Endothelial cell of umbilical vein (primary cell): ENCODE measurements around the gene SARNP. TPM values are rescaled to one million over a fixed set of nuclear protein-coding genes. Genes with fewer than 3 reads are reported as not detected.

Source experiments
- BruUV-seq: library from RNA; stranded (reverse); fragments of 400-500 nt; replicated peaks from 2 replicates; lab custom pipeline; 2021; lab: Mats Ljungman, UMichigan
- CTCF ChIA-PET: fragments of 300-600, 350-600 bp; sonication (Branson Sonifier 250); formaldehyde crosslinking; loops from one replicate; lab custom pipeline; 2021; ENCODE audit warnings: antibody characterized with exemption, inconsistent platforms; lab: Charles Lee
- POLR2A ChIA-PET: fragments of 300-600, 350-600 bp; sonication (Branson Sonifier 250); formaldehyde crosslinking; loops from one replicate; lab custom pipeline; 2021; ENCODE audit warnings: antibody characterized with exemption, inconsistent platforms; lab: Charles Lee
- DNase-seq: peaks from one replicate; pipeline ENCODE4 v3.0.0-alpha.2; 2011; ENCODE audit warnings: low read depth, low spot score
- FAIRE-seq: peaks from 2 replicates; lab custom pipeline; 2011; peaks lifted over from hg19 to GRCh38; lab: Jason Lieb, UNC
- H2AFZ ChIP-seq: 2 replicates; pipeline ENCODE4 v1.6.0; 2012; ENCODE audit warnings: low read depth, low read length, control low read depth, inconsistent platforms
- H3K27ac ChIP-seq: 2 replicates; pipeline ENCODE4 v1.5.1; 2011; ENCODE audit warnings: low read depth, mild to moderate bottlenecking, control low read depth, low read length, moderate library complexity; ENCODE audit not compliant: insufficient read depth
- H3K27me3 ChIP-seq, 2 experiments: 2 replicates each; pipeline versions ENCODE4 v1.6.0 to v1.6.1; 2011; ENCODE audit warnings: low read length in 2 of 2, mixed read lengths in 1 of 2; ENCODE audit not compliant: control insufficient read depth in 2 of 2, insufficient read depth in 2 of 2
- H3K36me3 ChIP-seq, 2 experiments: 2 replicates in 1 of 2; 3 replicates in 1 of 2; pipeline ENCODE4 v1.5.1; 2011; ENCODE audit warnings: low read length in 2 of 2, mild to moderate bottlenecking in 1 of 2, moderate library complexity in 1 of 2; ENCODE audit not compliant: control insufficient read depth in 2 of 2, insufficient read depth in 2 of 2; ENCODE audit errors: extremely low read depth in 1 of 2
- H3K4me1 ChIP-seq: 3 replicates; pipeline ENCODE4 v1.5.1; 2011; ENCODE audit warnings: mild to moderate bottlenecking, low read length; ENCODE audit not compliant: control insufficient read depth, insufficient read depth; ENCODE audit errors: extremely low read depth
- H3K4me2 ChIP-seq: 2 replicates; pipeline ENCODE4 v1.6.1; 2011; ENCODE audit warnings: low read length, control low read depth, mixed read lengths; ENCODE audit not compliant: insufficient read depth
- H3K4me3 ChIP-seq, 3 experiments: fragments of 200-600 bp in 1 of 3; sonication (generic), shearing (Covaris generic) in 1 of 3; replicated peaks in 1 of 3; 2 replicates each; pipeline ENCODE4 v1.5.1; 2011 to 2016; ENCODE audit warnings: control low read depth in 3 of 3, low read length in 3 of 3, mild to moderate bottlenecking in 2 of 3, inconsistent platforms in 1 of 3, low read depth in 1 of 3, moderate library complexity in 1 of 3; ENCODE audit not compliant: insufficient read depth in 1 of 3
- H3K79me2 ChIP-seq: 2 replicates; pipeline ENCODE4 v1.6.0; 2012; ENCODE audit warnings: low read length, inconsistent platforms; ENCODE audit not compliant: control insufficient read depth, insufficient read depth
- H3K9ac ChIP-seq: replicated peaks from 2 replicates; pipeline ENCODE3; 2011; ENCODE audit warnings: low read length, control low read depth; ENCODE audit not compliant: insufficient read depth; ENCODE audit errors: extremely low read depth
- H3K9me1 ChIP-seq: replicated peaks from 3 replicates; pipeline ENCODE4 v1.6.0; 2011; ENCODE audit warnings: mild to moderate bottlenecking, low read length; ENCODE audit not compliant: control insufficient read depth, insufficient read depth; ENCODE audit errors: extremely low read depth
- H3K9me3 ChIP-seq: replicated peaks from 2 replicates; pipeline ENCODE4 v1.5.1; 2012; ENCODE audit warnings: low read length, inconsistent platforms; ENCODE audit not compliant: control insufficient read depth, insufficient read depth
- H4K20me1 ChIP-seq: replicated peaks from 2 replicates; pipeline ENCODE3; 2011; ENCODE audit warnings: mild to moderate bottlenecking, low read length; ENCODE audit not compliant: control insufficient read depth, insufficient read depth; ENCODE audit errors: extremely low read depth
- CTCF ChIP-seq, 2 donors: IDR thresholded peaks; 1 replicate in 1 of 2; 2 replicates in 1 of 2; pipeline ENCODE4 v1.5.1; 2011; ENCODE audit warnings: low read length in 2 of 2, mild to moderate bottlenecking in 2 of 2, moderate library complexity in 2 of 2, control low read depth in 1 of 2, inconsistent platforms in 1 of 2, low read depth in 1 of 2; ENCODE audit not compliant: insufficient read depth in 1 of 2; ENCODE audit errors: extremely low read depth in 1 of 2
- EZH2 ChIP-seq: IDR thresholded peaks from 2 replicates; pipeline ENCODE4 v1.6.1; 2012; ENCODE audit warnings: borderline replicate concordance, low read depth, mild to moderate bottlenecking, moderate library complexity, low read length, inconsistent platforms; ENCODE audit not compliant: severe bottlenecking
- FOS ChIP-seq: IDR thresholded peaks from 2 replicates; pipeline ENCODE4 v1.6.1; 2011; ENCODE audit warnings: mild to moderate bottlenecking, low read length, moderate library complexity, borderline replicate concordance; ENCODE audit not compliant: insufficient read depth
- GATA2 ChIP-seq: IDR thresholded peaks from 2 replicates; pipeline ENCODE4 v1.7.0; 2011; ENCODE audit warnings: low read depth, mild to moderate bottlenecking, moderate library complexity, mixed read lengths, low read length; ENCODE audit not compliant: insufficient read length, insufficient read depth
- JUN ChIP-seq: IDR thresholded peaks from 2 replicates; pipeline ENCODE4 v1.6.1; 2011; ENCODE audit warnings: borderline replicate concordance, low read depth; ENCODE audit not compliant: insufficient read length, insufficient read depth
- MYC ChIP-seq: IDR thresholded peaks from one replicate; pipeline ENCODE4 v1.6.1; 2011; ENCODE audit warnings: mild to moderate bottlenecking, low read depth, low read length
- POLR2A ChIP-seq: IDR thresholded peaks from 2 replicates; pipeline ENCODE4 v1.6.1; 2012; ENCODE audit warnings: low read depth, mild to moderate bottlenecking, control low read depth, low read length
- POLR2AphosphoS5 ChIP-seq: IDR thresholded peaks from 2 replicates; pipeline ENCODE4 v1.6.1; 2012; ENCODE audit warnings: low read depth, mild to moderate bottlenecking, control low read depth, low read length, moderate library complexity; ENCODE audit not compliant: insufficient read depth
- dilution Hi-C: fragments of 300-500 bp; cut with MboI; formaldehyde crosslinking; loops from one replicate; pipeline ENCODE4 v1.15.0; 2019; ENCODE audit warnings: low sequenced_read_pairs; ENCODE audit not compliant: extremely low pct_ligation_motif_present
- intact Hi-C: fragments of 100-400 bp; cut with micrococcal nuclease; formaldehyde crosslinking; loops from one replicate; pipeline ENCODE4 v1.10.0; 2022
- polyA plus RNA-seq, 4 experiments: library from polyadenylated mRNA; depleted of rRNA in 3 of 4; stranded (reverse) in 3 of 4; unstranded in 1 of 4; fragments of >200 nt; gene quantifications; 2 replicates each; pipeline versions ENCODE4 v1.2.1 to v1.2.3, GENCODE V29; 2011 to 2012; ENCODE audit warnings: missing spikeins in 1 of 4
- total RNA-seq: library from RNA; stranded (reverse); gene quantifications from 2 replicates; pipeline ENCODE4 v1.2.3, GENCODE V29; 2021
- TF ChIP-seq, protein P1 (sequence below): IDR thresholded peaks from 2 replicates; pipeline ENCODE4 v1.6.1; 2011; ENCODE audit not compliant: insufficient read depth, insufficient read length

The SARNP gene
- total and polyA plus RNA-seq, 2 donors (not counting 3 experiments of a cell fraction or from before 2014, with no cell fraction given): 88.1 to 101 TPM

- peak overlapping the region; percentile 99 for H3K27ac ChIP-seq
- TSS peak; percentile 97 for BruUV-seq
- H3K79me2 ChIP-seq: no peaks in the 10 kb centered on the region
- H3K27me3 ChIP-seq: no peaks in the 10 kb centered on the region
- H4K20me1 ChIP-seq: no peaks in the 10 kb centered on the region
- TF ChIP-seq FOS: peak; percentile 46
- TF ChIP-seq, protein P1, sequence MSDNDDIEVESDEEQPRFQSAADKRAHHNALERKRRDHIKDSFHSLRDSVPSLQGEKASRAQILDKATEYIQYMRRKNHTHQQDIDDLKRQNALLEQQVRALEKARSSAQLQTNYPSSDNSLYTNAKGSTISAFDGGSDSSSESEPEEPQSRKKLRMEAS: no peak
- TF ChIP-seq POLR2AphosphoS5: peak; percentile 84
- TF ChIP-seq POLR2A: peak; percentile 78
- peak; percentile 76 for TF ChIP-seq JUN
- peak overlapping the region; percentile 52 for H3K4me2 ChIP-seq
- dilution Hi-C loops: no loop called here
- no peaks in the 10 kb centered on the region for H3K9me1 ChIP-seq
- FAIRE-seq (peak; percentile 100), DNase-seq (peak; percentile 94)
- intact Hi-C loops: loop anchor here (1.0 kb wide), 2 partner anchors 18 to 80 kb away; partner anchors contain the start of genes DNAJC14 and PYM1
- H3K36me3 ChIP-seq: no peaks in the 10 kb centered on the region
- H2AFZ ChIP-seq: peak overlapping the region; percentile 29
- CTCF ChIA-PET: interaction anchor here (0.8 to 3.8 kb wide), 7 partner anchors 12 to 238 kb away, joined by 3 to 23 read pairs (median 4); partner anchors contain the start of genes DNAJC14, ORMDL2 and SARNP
- H3K4me3 ChIP-seq: no peak overlapping the region
- H3K9me3 ChIP-seq: no peaks in the 10 kb centered on the region
- POLR2A ChIA-PET: interaction anchor here (0.6 to 2.1 kb wide), 6 partner anchors 9 to 79 kb away, joined by 3 to 25 read pairs (median 4); partner anchors contain the start of gene DNAJC14
- H3K4me1 ChIP-seq: peaks cover 18% of the 10 kb centered on the region
- H3K9ac ChIP-seq: peak overlapping the region; percentile 79
These were observed 30.2 kb upstream of the SARNP start for GRCh38 chr12:55847603-55848291.

GRCh38 chr12:55847033-55847432, 29.5 kb upstream of the SARNP start:
- DNase-seq: peak; percentile 25
- Histone ChIP-seq H3K27me3 (no peaks in the 10 kb centered on the region), H2AFZ (peak overlapping the region; percentile 35), H3K4me2 (peak overlapping the region; percentile 52), H3K4me3 (no peak overlapping the region), H3K9ac (peak overlapping the region; percentile 79), H3K9me3 (no peaks in the 10 kb centered on the region), H3K79me2 (no peaks in the 10 kb centered on the region), H3K9me1 (no peaks in the 10 kb centered on the region), H3K4me1 (peaks cover 21% of the 10 kb centered on the region), H3K36me3 (no peaks in the 10 kb centered on the region), H4K20me1 (no peaks in the 10 kb centered on the region), H3K27ac (peak overlapping the region; percentile 99)
- CTCF ChIA-PET: interaction anchor here (1.1 to 3.8 kb wide), 4 partner anchors 16 to 239 kb away, joined by 3 to 23 read pairs (median 7); partner anchors contain the start of genes DNAJC14, ORMDL2 and SARNP
- no peak for TF ChIP-seq EZH2
- no peak for TF ChIP-seq MYC
- TF ChIP-seq, protein P1: no peak
- no peak for TF ChIP-seq POLR2AphosphoS5
- TF ChIP-seq FOS: no peak
- no peak for TF ChIP-seq GATA2
- TF ChIP-seq POLR2A: no peak
- TF ChIP-seq CTCF (IDR thresholded peaks at IDR 0.05; ENCODE audit: extremely low read depth in 1 of 2, insufficient read depth in 1 of 2, low read depth in 1 of 2, low read length in 2 of 2): no peak
- no peak for TF ChIP-seq JUN
- intact Hi-C loops (no loop called here), dilution Hi-C loops (no loop called here)
- POLR2A ChIA-PET: interaction anchor here (0.6 to 2.1 kb wide), 4 partner anchors 8 to 29 kb away, joined by 3 to 25 read pairs (median 6); partner anchors contain the start of gene DNAJC14
- no TSS peak for BruUV-seq
- FAIRE-seq: no peak
